IMR-90 (cell line): ENCODE data around the gene TRIM25. TPM values are rescaled to one million over a fixed set of nuclear protein-coding genes. Genes with fewer than 3 reads are reported as not detected.

Source experiments
- ATAC-seq: fragments of 200-7000 bp; cut with Tn5 transposase; 2 replicates; pipeline ENCODE4 v1.9.1; 2020; ENCODE audit warnings: low read depth, mild to moderate bottlenecking, moderate library complexity
- BruUV-seq: library from RNA; stranded (reverse); fragments of 400-500 nt; replicated peaks from 2 replicates; lab custom pipeline; 2021; lab: Mats Ljungman, UMichigan
- CTCF ChIA-PET: fragments of 300-600 bp; formaldehyde crosslinking; extraction: SDS; loops from one replicate; lab custom pipeline; 2021; ENCODE audit warnings: antibody characterized with exemption; lab: Yijun Ruan, JAX
- POLR2A ChIA-PET: fragments of 300-600 bp; sonication (Branson Sonifier 250); formaldehyde crosslinking; loops from one replicate; lab custom pipeline; 2022; ENCODE audit warnings: antibody characterized with exemption; ENCODE audit not compliant: unreplicated experiment; lab: Charles Lee
- DNase-seq: peaks from one replicate; pipeline ENCODE4 v3.0.0; 2013
- H2AFZ ChIP-seq: replicated peaks from 2 replicates; pipeline ENCODE3; 2013; ENCODE audit warnings: low read length, mild to moderate bottlenecking; ENCODE audit not compliant: poor library complexity
- H2AK5ac ChIP-seq: 2 replicates; pipeline ENCODE4 v1.6.1; 2013; ENCODE audit warnings: low read depth, low read length, inconsistent platforms
- H2AK9ac ChIP-seq: replicated peaks from 2 replicates; pipeline ENCODE3; 2013; ENCODE audit warnings: mild to moderate bottlenecking, low read depth, low read length, moderate library complexity; ENCODE audit not compliant: poor library complexity
- H2BK120ac ChIP-seq: 2 replicates; pipeline ENCODE4 v1.6.1; 2013; ENCODE audit warnings: low read depth, low read length, inconsistent platforms
- H2BK15ac ChIP-seq: 3 replicates; pipeline ENCODE4 v1.6.1; 2013; ENCODE audit warnings: low read depth, low read length, inconsistent platforms
- H2BK20ac ChIP-seq: 2 replicates; pipeline ENCODE4 v1.6.1; 2013; ENCODE audit warnings: low read depth, mild to moderate bottlenecking, inconsistent platforms, low read length, moderate library complexity
- H2BK5ac ChIP-seq: 2 replicates; pipeline ENCODE4 v1.6.1; 2013; ENCODE audit warnings: mild to moderate bottlenecking, low read depth, low read length, inconsistent platforms; ENCODE audit not compliant: poor library complexity, severe bottlenecking
- H3K14ac ChIP-seq: replicated peaks from 2 replicates; pipeline ENCODE4 v1.6.1; 2013; ENCODE audit warnings: low read depth, low read length, inconsistent platforms
- H3K18ac ChIP-seq: 2 replicates; pipeline ENCODE4 v1.6.1; 2013; ENCODE audit warnings: low read depth, low read length, control low read depth
- H3K23ac ChIP-seq: 2 replicates; pipeline ENCODE4 v1.6.1; 2013; ENCODE audit warnings: low read depth, low read length, inconsistent platforms
- H3K27ac ChIP-seq: 2 replicates; pipeline ENCODE4 v1.5.1; 2013; ENCODE audit warnings: mild to moderate bottlenecking, control low read depth, low read length; ENCODE audit not compliant: insufficient read depth
- H3K27me3 ChIP-seq: 2 replicates; pipeline ENCODE4 v1.6.1; 2013; ENCODE audit warnings: low read length; ENCODE audit not compliant: control insufficient read depth, insufficient read depth
- H3K36me3 ChIP-seq: 2 replicates; pipeline ENCODE4 v1.6.1; 2013; ENCODE audit warnings: low read length, mixed read lengths; ENCODE audit not compliant: control insufficient read depth, insufficient read depth
- H3K4ac ChIP-seq: 2 replicates; pipeline ENCODE4 v1.6.1; 2013; ENCODE audit warnings: low read depth, low read length, inconsistent platforms
- H3K4me1 ChIP-seq: 2 replicates; pipeline ENCODE4 v1.6.1; 2013; ENCODE audit warnings: low read length, mixed read lengths; ENCODE audit not compliant: control insufficient read depth, insufficient read depth
- H3K4me2 ChIP-seq: 2 replicates; pipeline ENCODE4 v1.6.1; 2013; ENCODE audit warnings: low read depth, mild to moderate bottlenecking, control low read depth, low read length, moderate library complexity
- H3K4me3 ChIP-seq: 2 replicates; pipeline ENCODE4 v1.5.1; 2013; ENCODE audit warnings: low read depth, mild to moderate bottlenecking, control low read depth, low read length, moderate library complexity; ENCODE audit not compliant: insufficient read depth
- H3K56ac ChIP-seq: 2 replicates; pipeline ENCODE4 v1.6.1; 2013; ENCODE audit warnings: low read length, inconsistent platforms; ENCODE audit not compliant: insufficient read depth; ENCODE audit errors: extremely low read depth
- H3K79me1 ChIP-seq, 2 experiments: 2 replicates each; pipeline ENCODE4 v1.6.1; 2013; ENCODE audit warnings: low read length in 2 of 2, inconsistent platforms in 1 of 2, low read depth in 1 of 2
- H3K9ac ChIP-seq: 2 replicates; pipeline ENCODE4 v1.6.1; 2013; ENCODE audit warnings: low read depth, low read length, control low read depth
- H3K9me1 ChIP-seq: 2 replicates; pipeline ENCODE4 v1.6.1; 2013; ENCODE audit warnings: low read length, inconsistent platforms; ENCODE audit not compliant: insufficient read depth
- H3K9me3 ChIP-seq: 2 replicates; pipeline ENCODE4 v1.6.1; 2013; ENCODE audit warnings: low read length; ENCODE audit not compliant: control insufficient read depth, insufficient read depth
- H4K20me1 ChIP-seq: 2 replicates; pipeline ENCODE4 v1.6.1; 2013; ENCODE audit warnings: low read length, inconsistent platforms; ENCODE audit not compliant: insufficient read depth
- H4K5ac ChIP-seq: 2 replicates; pipeline ENCODE4 v1.6.1; 2013; ENCODE audit warnings: mild to moderate bottlenecking, low read depth, low read length, control low read depth
- H4K8ac ChIP-seq, 2 experiments: 2 replicates each; pipeline ENCODE4 v1.6.1; 2013; ENCODE audit warnings: low read depth in 2 of 2, low read length in 2 of 2, control low read depth in 1 of 2, inconsistent platforms in 1 of 2
- H4K91ac ChIP-seq: 2 replicates; pipeline ENCODE4 v1.6.1; 2013; ENCODE audit warnings: low read depth, low read length, inconsistent platforms; ENCODE audit not compliant: insufficient read depth
- BHLHE40 ChIP-seq: fragments of 150-350 bp; IDR thresholded peaks from 2 replicates; pipeline ENCODE4 v1.6.1; 2016; ENCODE audit warnings: mild to moderate bottlenecking, low read depth, low read length
- CEBPB ChIP-seq: IDR thresholded peaks from 2 replicates; pipeline ENCODE4 v1.6.1; 2012; ENCODE audit warnings: low read depth, low read length, improper control_type of control experiment
- FOS ChIP-seq: fragments of 150-350 bp; IDR thresholded peaks from 2 replicates; pipeline ENCODE4 v1.6.1; 2016; ENCODE audit warnings: low read depth, low read length
- MAFK ChIP-seq: IDR thresholded peaks from 2 replicates; pipeline ENCODE4 v1.6.1; 2012; ENCODE audit warnings: low read depth, low read length, improper control_type of control experiment
- MAZ ChIP-seq: IDR thresholded peaks from 2 replicates; pipeline ENCODE4 v1.6.1; 2012; ENCODE audit warnings: low read depth, mild to moderate bottlenecking, low read length, improper control_type of control experiment, moderate library complexity, borderline replicate concordance
- MXI1 ChIP-seq: IDR thresholded peaks from 2 replicates; pipeline ENCODE4 v1.6.1; 2012; ENCODE audit warnings: low read depth, mild to moderate bottlenecking, low read length, moderate library complexity, borderline replicate concordance
- NFE2L2 ChIP-seq: fragments of 150-350 bp; IDR thresholded peaks from 2 replicates; pipeline ENCODE4 v1.6.1; 2016; ENCODE audit warnings: low read depth, mild to moderate bottlenecking, low read length
- POLR2A ChIP-seq: IDR thresholded peaks from 2 replicates; pipeline ENCODE4 v1.6.1; 2012; ENCODE audit warnings: mild to moderate bottlenecking, low read depth, low read length
- RAD21 ChIP-seq: IDR thresholded peaks from 2 replicates; pipeline ENCODE4 v1.6.1; 2012; ENCODE audit warnings: low read length, improper control_type of control experiment
- RCOR1 ChIP-seq: IDR thresholded peaks from 2 replicates; pipeline ENCODE4 v1.6.1; 2012; ENCODE audit warnings: mild to moderate bottlenecking, low read length, improper control_type of control experiment; ENCODE audit not compliant: insufficient replicate concordance
- RFX5 ChIP-seq: IDR thresholded peaks from 2 replicates; pipeline ENCODE4 v1.8.0; 2012; ENCODE audit warnings: low read depth, mild to moderate bottlenecking, low read length, moderate library complexity
- SMC3 ChIP-seq: fragments of 150-350 bp; IDR thresholded peaks from 2 replicates; pipeline ENCODE4 v1.6.1; 2016; ENCODE audit warnings: low read depth, mild to moderate bottlenecking, antibody characterized with exemption, low read length, moderate library complexity
- USF2 ChIP-seq: fragments of 150-350 bp; IDR thresholded peaks from 2 replicates; pipeline ENCODE4 v1.6.1; 2017; ENCODE audit warnings: mild to moderate bottlenecking, antibody characterized with exemption, low read length, low read depth
- WGBS, 2 experiments: methylation state at CpG; one replicate each; pipeline versions ENCODE4 v1.1.5 to v1.1.7; 2013; ENCODE audit warnings: missing lambda C conversion rate in 2 of 2; ENCODE audit not compliant: insufficient read length in 1 of 2; ENCODE audit errors: extremely low coverage in 2 of 2; 5-methylcytosine and 5-hydroxymethylcytosine counted together
- dilution Hi-C: fragments of 300-500 bp; cut with HindIII; formaldehyde crosslinking; loops from one replicate; pipeline ENCODE4 v1.14.3; 2018; ENCODE audit warnings: low sequenced_read_pairs; ENCODE audit not compliant: unreplicated experiment
- in situ Hi-C: fragments of 300-500 bp; cut with MboI; formaldehyde crosslinking; loops from 3 replicates; pipeline ENCODE4 v1.14.3; 2019; ENCODE audit warnings: low sequenced_read_pairs, inconsistent platforms, mixed read lengths
- intact Hi-C: fragments of 100-400 bp; cut with micrococcal nuclease; formaldehyde crosslinking; loops from 2 replicates; pipeline ENCODE4 v1.10.0; 2022
- polyA plus RNA-seq, 3 experiments: library from polyadenylated mRNA; depleted of rRNA; stranded (reverse); fragments of >200 nt; gene quantifications; 2 replicates each; pipeline ENCODE4 v1.2.3, GENCODE V29; 2012; ENCODE audit warnings: low replicate concordance in 1 of 3
- total RNA-seq: library from RNA; depleted of rRNA; stranded (reverse); fragments of >200 nt; gene quantifications from 2 replicates; pipeline ENCODE4 v1.2.3, GENCODE V29; 2012
- TF ChIP-seq, protein P1 (sequence below): fragments of 150-350 bp; IDR thresholded peaks from 2 replicates; pipeline ENCODE4 v1.6.1; 2016; ENCODE audit warnings: low read depth, mild to moderate bottlenecking, low read length, moderate library complexity, borderline replicate concordance

The TRIM25 gene
- total and polyA plus RNA-seq, 2 of the 4 experiments (the other 2 are of a cell fraction), result 25.5 to 27.5 TPM

DNA sequence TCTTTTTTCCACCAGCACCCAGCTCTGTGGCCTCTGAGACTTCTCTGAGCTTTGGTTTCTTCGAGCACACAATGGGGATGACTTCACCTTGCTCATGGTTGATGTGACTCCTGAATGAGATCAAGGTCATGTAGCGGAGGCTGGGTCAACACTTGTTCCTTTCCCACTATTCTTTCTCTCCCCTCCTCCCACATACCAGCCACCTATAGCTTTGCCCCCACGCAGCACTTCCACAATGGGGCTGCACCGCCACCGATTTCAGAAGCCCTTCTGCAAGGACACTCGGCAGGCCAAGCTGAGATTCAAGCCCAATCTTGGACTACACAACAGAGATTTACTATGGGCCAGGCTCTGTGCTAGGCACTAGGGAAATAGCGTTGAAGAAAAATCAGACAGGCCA lies 14.4 kb downstream of the TRIM25 start:
- H4K91ac ChIP-seq, result no peak overlapping the region
- no peak overlapping the region for H2BK15ac ChIP-seq
- BruUV-seq, result no TSS peak
- peaks cover 19% of the 10 kb centered on the region for H3K9me1 ChIP-seq
- in situ Hi-C loops, result no loop called here
- DNase-seq, result no peak
- peaks cover 24 to 41% of the 10 kb centered on the region in 2 experiments for H3K79me1 ChIP-seq
- H3K4me2 ChIP-seq, result no peak overlapping the region
- H3K4me1 ChIP-seq, result peaks cover 5% of the 10 kb centered on the region; the same call in 1 of the 2 replicates
- H3K4me3 ChIP-seq, result no peak overlapping the region
- peaks cover 73% of the 10 kb centered on the region for H3K36me3 ChIP-seq
- H2AK9ac ChIP-seq, result no peak overlapping the region
- H3K18ac ChIP-seq, result no peak overlapping the region
- dilution Hi-C loops, result no loop called here
- H3K56ac ChIP-seq, result no peak overlapping the region
- no peak overlapping the region for H3K27ac ChIP-seq
- ChIA-PET POLR2A (no interaction called here), CTCF (no interaction called here)
- no peaks in the 10 kb centered on the region for H3K9me3 ChIP-seq
- 100% methylated on average over 5 of the region's 7 CpGs; no CpG with 5 or more reads in 1 of the 2 experiments for WGBS, 2 experiments
- no peak overlapping the region for H4K5ac ChIP-seq
- TF ChIP-seq, protein P1, sequence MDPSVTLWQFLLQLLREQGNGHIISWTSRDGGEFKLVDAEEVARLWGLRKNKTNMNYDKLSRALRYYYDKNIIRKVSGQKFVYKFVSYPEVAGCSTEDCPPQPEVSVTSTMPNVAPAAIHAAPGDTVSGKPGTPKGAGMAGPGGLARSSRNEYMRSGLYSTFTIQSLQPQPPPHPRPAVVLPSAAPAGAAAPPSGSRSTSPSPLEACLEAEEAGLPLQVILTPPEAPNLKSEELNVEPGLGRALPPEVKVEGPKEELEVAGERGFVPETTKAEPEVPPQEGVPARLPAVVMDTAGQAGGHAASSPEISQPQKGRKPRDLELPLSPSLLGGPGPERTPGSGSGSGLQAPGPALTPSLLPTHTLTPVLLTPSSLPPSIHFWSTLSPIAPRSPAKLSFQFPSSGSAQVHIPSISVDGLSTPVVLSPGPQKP, result no peak
- no peak for TF ChIP-seq RAD21
- no peak for TF ChIP-seq NFE2L2
- no peak for TF ChIP-seq BHLHE40
- TF ChIP-seq RCOR1, result no peak
- TF ChIP-seq CEBPB, result no peak
- TF ChIP-seq POLR2A, result no peak
- no peak for TF ChIP-seq MXI1
- TF ChIP-seq RFX5, result no peak
- TF ChIP-seq SMC3, result no peak
- no peak for TF ChIP-seq USF2
- TF ChIP-seq MAZ, result no peak
- no peak for TF ChIP-seq MAFK
- no peak for TF ChIP-seq FOS
- no peak overlapping the region for H4K8ac ChIP-seq
- no peak overlapping the region for H2AFZ ChIP-seq
- H2BK5ac ChIP-seq, result no peak overlapping the region
- no peak overlapping the region for H2BK20ac ChIP-seq
- no peak overlapping the region for H2AK5ac ChIP-seq
- no peaks in the 10 kb centered on the region for H3K27me3 ChIP-seq
- 0 out of 2 replicates have a peak, but pooled peaks cover 3% of the 10 kb centered on the region for H4K20me1 ChIP-seq
- H2BK120ac ChIP-seq, result no peak overlapping the region
- intact Hi-C loops, result no loop called here
- H3K14ac ChIP-seq, result no peak overlapping the region
- no peak overlapping the region for H3K4ac ChIP-seq
- no peak for ATAC-seq
- no peak overlapping the region for H3K9ac ChIP-seq
- H3K23ac ChIP-seq, result no peak overlapping the region
